Mesenchymal stem cell (in vitro differentiated cells and primary cell): ENCODE data around the gene DIP2C.

ENCODE experiments used
- DNase-seq: peaks from one replicate; pipeline ENCODE4 v3.0.0-alpha.2; 2013
- H2AFZ ChIP-seq: one replicate; pipeline ENCODE4 v1.6.1; 2013; ENCODE audit warnings: low read depth, mild to moderate bottlenecking, control low read depth, inconsistent platforms, low read length, moderate library complexity
- H2AK5ac ChIP-seq: 2 replicates; pipeline ENCODE4 v1.6.1; 2013; ENCODE audit warnings: low read length, moderate library complexity, mild to moderate bottlenecking, inconsistent platforms; ENCODE audit not compliant: severe bottlenecking
- H2BK120ac ChIP-seq: one replicate; pipeline ENCODE4 v1.6.1; 2013; ENCODE audit warnings: low read depth, mild to moderate bottlenecking, inconsistent platforms, low read length, moderate library complexity
- H2BK12ac ChIP-seq, 2 experiments: one replicate each; pipeline ENCODE4 v1.6.1; 2013; ENCODE audit warnings: inconsistent platforms in 2 of 2, low read length in 2 of 2, mild to moderate bottlenecking in 2 of 2, moderate library complexity in 2 of 2, control low read depth in 1 of 2
- H2BK15ac ChIP-seq: one replicate; pipeline ENCODE4 v1.6.1; 2013; ENCODE audit warnings: mild to moderate bottlenecking, low read depth, inconsistent platforms; ENCODE audit not compliant: poor library complexity, severe bottlenecking
- H2BK5ac ChIP-seq: 2 replicates; pipeline ENCODE4 v1.6.1; 2013; ENCODE audit warnings: low read depth, mild to moderate bottlenecking, low read length, control low read depth, inconsistent platforms; ENCODE audit not compliant: poor library complexity, severe bottlenecking
- H3K14ac ChIP-seq, 2 experiments: one replicate each; pipeline ENCODE4 v1.6.1; 2013; ENCODE audit warnings: inconsistent platforms in 2 of 2, low read length in 2 of 2, control low read depth in 1 of 2, mild to moderate bottlenecking in 1 of 2, moderate library complexity in 1 of 2
- H3K18ac ChIP-seq, 2 experiments: one replicate each; pipeline ENCODE4 v1.6.1; 2013; ENCODE audit warnings: inconsistent platforms in 2 of 2, low read length in 2 of 2, control low read depth in 1 of 2, low read depth in 1 of 2, mild to moderate bottlenecking in 1 of 2
- H3K23ac ChIP-seq, 2 experiments: one replicate each; pipeline ENCODE4 v1.6.1; 2013; ENCODE audit warnings: inconsistent platforms in 2 of 2, low read length in 2 of 2, mild to moderate bottlenecking in 2 of 2, moderate library complexity in 2 of 2, control low read depth in 1 of 2
- H3K27ac ChIP-seq: 2 replicates; pipeline ENCODE4 v1.5.1; 2013; ENCODE audit warnings: mild to moderate bottlenecking, moderate library complexity, low read length, control low read depth, inconsistent platforms; ENCODE audit not compliant: poor library complexity, severe bottlenecking
- H3K27me3 ChIP-seq, 2 experiments: 2 replicates each; pipeline versions ENCODE4 v1.6.1 to v1.7.0; 2013; ENCODE audit warnings: low read length in 2 of 2, mild to moderate bottlenecking in 2 of 2, moderate library complexity in 2 of 2, control low read depth in 1 of 2, inconsistent platforms in 1 of 2; ENCODE audit not compliant: control insufficient read depth in 1 of 2, insufficient read depth in 1 of 2
- H3K36me3 ChIP-seq, 2 experiments: 2 replicates each; pipeline versions ENCODE4 v1.6.1 to v1.7.0; 2013; ENCODE audit warnings: low read length in 2 of 2, control low read depth in 1 of 2, inconsistent platforms in 1 of 2, low read depth in 1 of 2, mild to moderate bottlenecking in 1 of 2; ENCODE audit not compliant: insufficient read depth in 2 of 2, control insufficient read depth in 1 of 2
- H3K4ac ChIP-seq, 2 experiments: one replicate each; pipeline ENCODE4 v1.6.1; 2013; ENCODE audit warnings: inconsistent platforms in 2 of 2, low read length in 2 of 2, mild to moderate bottlenecking in 2 of 2, moderate library complexity in 2 of 2, control low read depth in 1 of 2, low read depth in 1 of 2
- H3K4me1 ChIP-seq: 2 replicates; pipeline ENCODE4 v1.6.1; 2013; ENCODE audit warnings: low read depth, low read length, control low read depth; ENCODE audit not compliant: control insufficient read depth, insufficient read depth
- H3K4me2 ChIP-seq: 2 replicates; pipeline ENCODE4 v1.6.1; 2013; ENCODE audit warnings: low read length, mild to moderate bottlenecking, inconsistent platforms; ENCODE audit not compliant: poor library complexity, severe bottlenecking
- H3K4me3 ChIP-seq, 2 experiments: 2 replicates each; pipeline versions ENCODE4 v1.5.1 to v1.7.0; 2013; ENCODE audit warnings: low read length in 2 of 2, mild to moderate bottlenecking in 2 of 2, control low read depth in 1 of 2, low read depth in 1 of 2; ENCODE audit not compliant: insufficient read depth in 1 of 2
- H3K79me1 ChIP-seq: replicated peaks from 2 replicates; pipeline ENCODE4 v1.6.1; 2013; ENCODE audit warnings: mild to moderate bottlenecking, control low read depth, low read length, inconsistent platforms; ENCODE audit not compliant: poor library complexity, severe bottlenecking
- H3K9ac ChIP-seq: 2 replicates; pipeline ENCODE4 v1.7.0; 2013; ENCODE audit warnings: mild to moderate bottlenecking, low read length, moderate library complexity
- H3K9me3 ChIP-seq: 2 replicates; pipeline ENCODE4 v1.7.0; 2013; ENCODE audit warnings: mild to moderate bottlenecking, low read length; ENCODE audit not compliant: control insufficient read depth
- H4K8ac ChIP-seq: one replicate; pipeline ENCODE4 v1.6.1; 2013; ENCODE audit warnings: inconsistent platforms, mild to moderate bottlenecking, low read length, moderate library complexity
- H4K91ac ChIP-seq: one replicate; pipeline ENCODE4 v1.6.1; 2013; ENCODE audit warnings: mild to moderate bottlenecking, low read length, inconsistent platforms
- WGBS: methylation state at CpG from one replicate; pipeline ENCODE4 v1.1.7; 2013; ENCODE audit warnings: mixed read lengths; 5-methylcytosine and 5-hydroxymethylcytosine counted together

DIP2C gene

DNA sequence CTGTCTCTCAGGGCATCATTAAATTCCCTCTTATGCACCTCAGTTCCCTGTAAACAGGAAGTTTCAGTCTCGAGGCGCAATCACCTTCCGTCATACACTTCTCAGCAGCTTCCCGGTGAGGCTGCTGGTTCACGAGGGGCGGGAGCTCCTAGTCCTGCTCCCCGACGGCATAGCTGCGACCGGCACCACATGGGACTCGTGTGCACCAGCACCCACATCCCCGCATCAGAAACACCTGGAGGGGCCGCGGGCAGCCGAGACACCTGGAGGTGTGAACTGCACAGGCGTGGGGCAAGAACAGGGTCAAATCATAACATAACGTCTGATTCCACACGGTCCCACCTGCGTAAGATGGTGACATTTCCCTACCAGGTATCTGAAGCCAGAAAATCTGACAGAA, 52.7 kb downstream of the DIP2C start:
- H3K27ac ChIP-seq: no peak overlapping the region
- H3K27me3 ChIP-seq: no peaks in the 10 kb centered on the region
- no peak overlapping the region for H2BK5ac ChIP-seq
- no peak overlapping the region for H2AFZ ChIP-seq
- no peak overlapping the region for H3K14ac ChIP-seq
- H2BK120ac ChIP-seq: no peak overlapping the region
- H2BK12ac ChIP-seq: no peak overlapping the region
- H4K91ac ChIP-seq: peak overlapping the region; percentile 53
- no peaks in the 10 kb centered on the region for H3K9me3 ChIP-seq
- H3K4me1 ChIP-seq: peaks cover 24% of the 10 kb centered on the region
- H2BK15ac ChIP-seq: no peak overlapping the region
- peaks cover 55% of the 10 kb centered on the region for H3K79me1 ChIP-seq
- WGBS: 91% methylated on average over 19 of the region's 19 CpGs
- no peak overlapping the region for H3K9ac ChIP-seq
- H3K18ac ChIP-seq: no peak overlapping the region
- H3K36me3 ChIP-seq: peaks cover 0 to 22% of the 10 kb centered on the region in 2 experiments
- no peak overlapping the region for H2AK5ac ChIP-seq
- no peak for DNase-seq
- H4K8ac ChIP-seq: no peak overlapping the region
- H3K23ac ChIP-seq: no peak overlapping the region
- no peak overlapping the region for H3K4me2 ChIP-seq
- H3K4me3 ChIP-seq: no peak overlapping the region
- H3K4ac ChIP-seq: no peak overlapping the region

DNA sequence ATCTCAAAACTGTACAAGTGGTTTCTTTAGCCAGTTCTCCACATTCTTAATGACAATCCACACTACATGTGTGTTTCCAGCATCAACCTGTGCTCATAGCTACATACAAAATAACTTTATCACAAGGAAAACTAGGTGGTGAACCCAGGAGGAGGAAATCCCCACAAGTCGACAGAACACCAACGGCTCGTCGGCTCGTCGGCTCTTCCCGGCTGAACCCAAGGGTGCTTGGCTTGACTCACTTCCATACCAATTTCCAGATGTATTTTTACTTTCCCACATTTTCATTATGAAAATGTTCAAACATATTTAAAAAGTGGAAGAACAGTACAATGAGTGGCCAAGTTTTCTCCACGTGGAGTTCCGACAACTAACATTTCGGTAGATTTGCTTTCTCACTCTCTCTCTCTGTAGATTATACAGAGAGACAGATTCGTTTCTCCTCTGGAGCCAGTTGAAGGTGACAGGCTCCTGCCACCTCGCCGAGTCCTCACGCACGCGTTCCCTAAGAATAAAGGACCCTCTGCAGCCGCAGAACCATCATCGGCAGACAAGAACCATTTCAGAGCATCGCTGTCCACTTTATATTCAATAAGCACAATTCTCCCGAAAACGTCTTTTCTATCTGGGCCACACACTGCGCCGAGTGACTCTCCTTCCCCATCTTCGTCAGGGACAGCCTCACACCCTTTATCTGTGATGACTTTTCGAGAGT, 53.3 kb downstream of the DIP2C start:
- H2BK120ac ChIP-seq: no peak overlapping the region
- H2AK5ac ChIP-seq: no peak overlapping the region
- H3K27me3 ChIP-seq: no peaks in the 10 kb centered on the region
- H3K4me2 ChIP-seq: no peak overlapping the region
- no peak overlapping the region for H3K23ac ChIP-seq
- no peaks in the 10 kb centered on the region for H3K9me3 ChIP-seq
- peaks cover 0 to 22% of the 10 kb centered on the region in 2 experiments for H3K36me3 ChIP-seq
- H3K4ac ChIP-seq: peak overlapping the region in 1 of 2 experiments; percentile 13
- H3K18ac ChIP-seq: no peak overlapping the region
- H3K14ac ChIP-seq: no peak overlapping the region
- H3K4me1 ChIP-seq: peaks cover 26% of the 10 kb centered on the region
- H4K8ac ChIP-seq: no peak overlapping the region
- H3K4me3 ChIP-seq: peak overlapping the region in 1 of 2 experiments; percentile 6
- H2BK5ac ChIP-seq: no peak overlapping the region
- no peak overlapping the region for H3K27ac ChIP-seq
- no peak overlapping the region for H3K9ac ChIP-seq
- H3K79me1 ChIP-seq: peaks cover 53% of the 10 kb centered on the region
- no peak overlapping the region for H2BK15ac ChIP-seq
- H2BK12ac ChIP-seq: no peak overlapping the region
- DNase-seq: no peak
- H4K91ac ChIP-seq: peak overlapping the region; percentile 53
- WGBS: 94% methylated on average over 23 of the region's 25 CpGs
- no peak overlapping the region for H2AFZ ChIP-seq

DNA sequence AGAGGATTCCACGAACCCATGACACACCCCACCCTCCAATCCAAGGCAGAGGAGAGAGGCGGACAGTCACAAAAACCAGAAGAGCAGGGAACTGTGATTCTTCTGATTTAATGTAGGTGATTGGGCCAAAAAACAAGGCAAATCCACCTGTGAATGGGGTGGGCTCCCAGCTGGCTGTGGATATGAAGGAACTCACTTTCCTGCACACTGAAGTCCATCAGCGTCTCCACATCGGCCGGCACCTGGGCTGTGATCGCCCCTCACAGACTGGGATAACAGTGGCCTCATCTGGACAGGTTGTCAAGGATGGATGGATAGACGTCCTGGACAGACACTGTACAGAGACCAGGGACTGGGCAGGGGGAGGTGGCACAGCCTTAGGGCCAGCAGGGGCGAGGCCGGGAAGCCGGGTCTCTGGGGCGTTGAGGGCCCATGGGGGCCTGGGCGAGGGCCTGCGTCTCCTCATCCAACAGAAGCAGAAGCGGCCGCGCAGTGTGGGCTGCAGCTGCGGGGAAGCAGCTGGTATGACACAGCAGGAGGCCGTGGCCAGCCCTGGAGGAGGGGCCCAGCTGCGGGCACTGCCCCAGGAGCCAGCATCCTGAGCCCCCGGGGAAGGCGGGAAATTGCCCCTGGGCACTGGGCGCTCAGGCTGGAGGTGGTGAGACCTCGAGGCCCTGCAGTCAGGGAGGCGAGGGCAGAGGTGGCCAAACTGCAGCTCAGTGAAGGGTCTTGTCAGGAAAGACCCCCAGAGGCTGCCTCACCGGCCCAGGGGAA, 54.2 kb downstream of the DIP2C start:
- no peaks in the 10 kb centered on the region for H3K27me3 ChIP-seq
- peak overlapping the region in 1 of 2 experiments; percentile 36 for H3K14ac ChIP-seq
- no peaks in the 10 kb centered on the region for H3K9me3 ChIP-seq
- H3K9ac ChIP-seq: no peak overlapping the region
- H2BK5ac ChIP-seq: no peak overlapping the region
- no peak overlapping the region for H4K91ac ChIP-seq
- peaks cover 28% of the 10 kb centered on the region for H3K4me1 ChIP-seq
- H2BK120ac ChIP-seq: no peak overlapping the region
- H3K79me1 ChIP-seq: peaks cover 54% of the 10 kb centered on the region
- H2AK5ac ChIP-seq: peak overlapping the region; percentile 49
- H3K4me3 ChIP-seq: peak overlapping the region in 1 of 2 experiments; percentile 6
- no peak for DNase-seq
- H4K8ac ChIP-seq: no peak overlapping the region
- no peak overlapping the region for H2AFZ ChIP-seq
- WGBS: 92% methylated on average over 24 of the region's 25 CpGs
- H3K27ac ChIP-seq: no peak overlapping the region
- H3K4ac ChIP-seq: peak overlapping the region in 1 of 2 experiments; percentile 17
- no peak overlapping the region for H3K23ac ChIP-seq
- no peak overlapping the region for H2BK15ac ChIP-seq
- H2BK12ac ChIP-seq: no peak overlapping the region
- H3K36me3 ChIP-seq: peaks cover 0 to 26% of the 10 kb centered on the region in 2 experiments
- no peak overlapping the region for H3K18ac ChIP-seq
- H3K4me2 ChIP-seq: no peak overlapping the region

DNA sequence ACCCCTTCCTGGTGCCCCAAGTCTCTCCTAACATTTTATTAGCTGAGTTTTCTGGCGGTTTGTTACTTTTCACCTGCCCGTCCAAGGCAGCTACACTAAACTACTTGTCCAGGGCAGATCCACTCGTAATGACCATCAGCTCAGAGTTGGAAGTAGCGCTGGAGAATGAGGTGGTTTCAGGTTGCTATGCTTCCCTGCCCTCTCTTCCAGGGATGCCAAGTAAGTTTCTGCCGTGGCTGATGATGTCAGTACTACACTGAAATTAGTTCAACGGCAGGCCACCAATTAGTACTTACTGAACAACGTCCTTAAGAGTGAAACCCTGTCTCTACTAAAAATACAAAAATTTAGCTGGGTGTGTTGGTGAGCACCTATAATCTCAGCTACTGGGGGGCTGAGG, 55.2 kb downstream of the DIP2C start:
- Histone ChIP-seq H2BK120ac (no peak overlapping the region), H3K27me3 (no peaks in the 10 kb centered on the region), H3K4me2 (no peak overlapping the region), H2BK12ac (no peak overlapping the region), H3K36me3 (peaks cover 8 to 25% of the 10 kb centered on the region in 2 experiments), H3K79me1 (peaks cover 51% of the 10 kb centered on the region), H3K18ac (no peak overlapping the region), H3K4me1 (peaks cover 26% of the 10 kb centered on the region), H2BK5ac (no peak overlapping the region), H3K23ac (no peak overlapping the region), H2AFZ (no peak overlapping the region), H3K4ac (peak overlapping the region in 1 of 2 experiments; percentile 49), H3K27ac (no peak overlapping the region), H4K91ac (no peak overlapping the region), H3K14ac (no peak overlapping the region), H3K9me3 (no peaks in the 10 kb centered on the region), H2BK15ac (no peak overlapping the region), H4K8ac (no peak overlapping the region), H2AK5ac (no peak overlapping the region), H3K4me3 (no peak overlapping the region), H3K9ac (no peak overlapping the region)
- DNase-seq: no peak
- WGBS: 82% methylated on average over 3 of the region's 7 CpGs
